HL-60 (cell line): ENCODE measurements around the gene PLXNB3.

Source experiments
- CTCF ChIP-seq: IDR thresholded peaks from one replicate; pipeline ENCODE4 v1.5.1; 2011; ENCODE audit warnings: low read length, control low read depth, inconsistent platforms; ENCODE audit not compliant: insufficient read depth
- GABPA ChIP-seq: IDR thresholded peaks from 2 replicates; pipeline ENCODE4 v1.6.1; 2012; ENCODE audit warnings: low read depth
- POLR2AphosphoS5 ChIP-seq: IDR thresholded peaks from 2 replicates; pipeline ENCODE4 v1.6.1; 2012; ENCODE audit warnings: low read depth
- REST ChIP-seq: IDR thresholded peaks from 2 replicates; pipeline ENCODE4 v1.6.1; 2012; ENCODE audit warnings: low read depth; ENCODE audit not compliant: insufficient replicate concordance
- SPI1 ChIP-seq: IDR thresholded peaks from 2 replicates; pipeline ENCODE4 v1.6.1; 2012; ENCODE audit warnings: low read depth, mild to moderate bottlenecking, borderline replicate concordance

GRCh38 chrX:153761863-153762262 is 2.2 kb upstream of the PLXNB3 start:
- TF ChIP-seq CTCF (no peak), POLR2AphosphoS5 (no peak), SPI1 (no peak), REST (no peak), GABPA (no peak)
